Stimulated activated naive B cell treated with anti-CD40 and anti-IgM and Interleukin-4, amounts not matched to agents 10 μg/mL and 1 μg/mL and 100 μg/mL, for 72 hours (primary cell): ENCODE results near the gene ZNF557.
"Not testable (repeated sequence)": the region's sequence is repeated elsewhere in the genome, so short reads cannot be mapped to it uniquely, and the experiment has no call there.

Source experiments
- ATAC-seq, 2 donors: fragments of 150-1000 bp; cut with Tn5 transposase; replicated peaks; 2 replicates each; pipeline ENCODE4 v1.10.0; 2021; ENCODE audit warnings: moderate library complexity in 1 of 2
- DNase-seq: peaks from one replicate; pipeline ENCODE4 v3.0.0; 2021
- H3K27ac Mint-ChIP-seq: one replicate; pipeline ENCODE4 v1.8.0; 2022; ENCODE audit warnings: mild to moderate bottlenecking, mixed read lengths
- H3K27me3 Mint-ChIP-seq, 2 donors: one replicate each; pipeline ENCODE4 v1.8.0; 2022; ENCODE audit warnings: mixed read lengths in 2 of 2
- H3K36me3 Mint-ChIP-seq, 2 donors: one replicate each; pipeline ENCODE4 v1.8.0; 2022; ENCODE audit warnings: mixed read lengths in 2 of 2, mild to moderate bottlenecking in 1 of 2
- H3K4me1 Mint-ChIP-seq, 2 donors: one replicate each; pipeline ENCODE4 v1.8.0; 2022; ENCODE audit warnings: mixed read lengths in 2 of 2, mild to moderate bottlenecking in 1 of 2
- H3K4me3 Mint-ChIP-seq, 2 donors: one replicate each; pipeline ENCODE4 v1.8.0; 2022; ENCODE audit warnings: mild to moderate bottlenecking in 2 of 2, mixed read lengths in 2 of 2, moderate library complexity in 1 of 2
- H3K9me3 Mint-ChIP-seq, 2 donors: one replicate each; pipeline ENCODE4 v1.8.0; 2022; ENCODE audit warnings: mixed read lengths in 2 of 2, mild to moderate bottlenecking in 1 of 2

ZNF557 gene

GRCh38 chr19:7063339-7063738 is 6.2 kb upstream of the ZNF557 start:
- no peak for DNase-seq
- ATAC-seq, result no peak
- Mint-ChIP-seq H3K4me1 (no peaks in the 10 kb centered on the region), H3K36me3 (peaks cover 0 to 1% of the 10 kb centered on the region in 2 donors), H3K9me3 (no peaks in the 10 kb centered on the region), H3K4me3 (no peak overlapping the region), H3K27me3 (no peaks in the 10 kb centered on the region), H3K27ac (no peak overlapping the region)

- H3K9me3 Mint-ChIP-seq, result peaks cover 0 to under 1% of the 10 kb centered on the region in 2 donors
- H3K27ac Mint-ChIP-seq, result no peak overlapping the region
- no peaks in the 10 kb centered on the region for H3K27me3 Mint-ChIP-seq
- no peak for ATAC-seq
- peaks cover 2 to 3% of the 10 kb centered on the region in 2 donors for H3K4me1 Mint-ChIP-seq
- no peak for DNase-seq
- no peak overlapping the region for H3K4me3 Mint-ChIP-seq
- peaks cover 0 to 1% of the 10 kb centered on the region in 2 donors for H3K36me3 Mint-ChIP-seq
Observed at GRCh38 chr19:7063764-7064418, 5.6 kb upstream of the ZNF557 start.

GRCh38 chr19:7067122-7067521 is 2.4 kb upstream of the ZNF557 start:
- not testable (repeated sequence) for H3K4me3 Mint-ChIP-seq, H3K9me3 Mint-ChIP-seq, H3K27ac Mint-ChIP-seq, DNase-seq, H3K27me3 Mint-ChIP-seq, ATAC-seq
- Mint-ChIP-seq H3K4me1 (peaks cover 4 to 13% of the 10 kb centered on the region in 2 donors), H3K36me3 (peaks cover 3 to 10% of the 10 kb centered on the region in 2 donors)

- Mint-ChIP-seq H3K27me3 (no peaks in the 10 kb centered on the region), H3K9me3 (peaks cover 0 to 2% of the 10 kb centered on the region in 2 donors), H3K36me3 (peaks cover 8 to 16% of the 10 kb centered on the region in 2 donors), H3K4me1 (peaks cover 8 to 19% of the 10 kb centered on the region in 2 donors), H3K27ac (no peak overlapping the region), H3K4me3 (no peak overlapping the region)
- DNase-seq (no peak), ATAC-seq (no peak)
Observed at GRCh38 chr19:7067716-7068115, 1.8 kb upstream of the ZNF557 start.

- Mint-ChIP-seq H3K4me1 (peaks cover 8 to 19% of the 10 kb centered on the region in 2 donors), H3K9me3 (peaks cover 0 to 2% of the 10 kb centered on the region in 2 donors), H3K4me3 (peak overlapping the region; percentile 92 to 97), H3K27ac (no peak overlapping the region), H3K36me3 (peaks cover 9 to 20% of the 10 kb centered on the region in 2 donors), H3K27me3 (no peaks in the 10 kb centered on the region)
- DNase-seq (no peak), ATAC-seq (no peak)
Observed at GRCh38 chr19:7068599-7068998, 904 bp upstream of the ZNF557 start.

GRCh38 chr19:7069904-7070226 is 362 bp downstream of the ZNF557 start:
- H3K27me3 Mint-ChIP-seq, result no peaks in the 10 kb centered on the region
- peaks cover 0 to 3% of the 10 kb centered on the region in 2 donors for H3K9me3 Mint-ChIP-seq
- ATAC-seq (peak; percentile 26 to 43), DNase-seq (no peak)
- peak overlapping the region; percentile 95 for H3K27ac Mint-ChIP-seq
- H3K4me1 Mint-ChIP-seq, result peaks cover 10 to 19% of the 10 kb centered on the region in 2 donors
- H3K4me3 Mint-ChIP-seq, result peak overlapping the region; percentile 92 to 97
- H3K36me3 Mint-ChIP-seq, result peaks cover 15 to 32% of the 10 kb centered on the region in 2 donors

- Mint-ChIP-seq H3K4me1 (peaks cover 10 to 19% of the 10 kb centered on the region in 2 donors), H3K4me3 (no peak overlapping the region), H3K27me3 (no peaks in the 10 kb centered on the region), H3K27ac (no peak overlapping the region), H3K36me3 (peaks cover 38 to 58% of the 10 kb centered on the region in 2 donors), H3K9me3 (peaks cover 4 to 5% of the 10 kb centered on the region in 2 donors)
- ATAC-seq (no peak), DNase-seq (no peak)
Observed at GRCh38 chr19:7072541-7072940, 3.0 kb downstream of the ZNF557 start.

GRCh38 chr19:7074705-7075282 is 5.3 kb downstream of the ZNF557 start:
- ATAC-seq, result no peak
- Mint-ChIP-seq H3K36me3 (peaks cover 60 to 75% of the 10 kb centered on the region in 2 donors), H3K4me3 (peak overlapping the region in 1 of 2 donors; percentile 36), H3K9me3 (peaks cover 14% of the 10 kb centered on the region in 2 donors), H3K4me1 (peaks cover 6 to 7% of the 10 kb centered on the region in 2 donors), H3K27ac (no peak overlapping the region), H3K27me3 (no peaks in the 10 kb centered on the region)
- DNase-seq, result no peak

GRCh38 chr19:7076151-7076550 is 6.6 kb downstream of the ZNF557 start:
- Mint-ChIP-seq H3K9me3 (peaks cover 14 to 20% of the 10 kb centered on the region in 2 donors), H3K36me3 (peaks cover 74 to 87% of the 10 kb centered on the region in 2 donors), H3K4me3 (no peak overlapping the region), H3K27ac (no peak overlapping the region), H3K4me1 (peaks cover 6% of the 10 kb centered on the region in 2 donors), H3K27me3 (no peaks in the 10 kb centered on the region)
- ATAC-seq, result no peak
- DNase-seq, result no peak

GRCh38 chr19:7078008-7078407 is 8.5 kb downstream of the ZNF557 start:
- DNase-seq (no peak), ATAC-seq (no peak)
- Mint-ChIP-seq H3K27ac (no peak overlapping the region), H3K36me3 (peaks cover 83 to 93% of the 10 kb centered on the region in 2 donors), H3K4me3 (no peak overlapping the region), H3K4me1 (peaks cover 0 to 2% of the 10 kb centered on the region in 2 donors), H3K9me3 (peaks cover 20 to 25% of the 10 kb centered on the region in 2 donors), H3K27me3 (no peaks in the 10 kb centered on the region)

GRCh38 chr19:7083076-7083956 is 13.8 kb downstream of the ZNF557 start:
- peaks cover 27% of the 10 kb centered on the region in 2 donors for H3K9me3 Mint-ChIP-seq
- DNase-seq (no peak), ATAC-seq (no peak)
- no peaks in the 10 kb centered on the region for H3K27me3 Mint-ChIP-seq
- H3K27ac Mint-ChIP-seq, result no peak overlapping the region
- peaks cover 74 to 88% of the 10 kb centered on the region in 2 donors for H3K36me3 Mint-ChIP-seq
- no peaks in the 10 kb centered on the region for H3K4me1 Mint-ChIP-seq
- H3K4me3 Mint-ChIP-seq, result peak overlapping the region in 1 of 2 donors; percentile 17

GRCh38 chr19:7088999-7089398 is 19.5 kb downstream of the ZNF557 start:
- no peaks in the 10 kb centered on the region for H3K4me1 Mint-ChIP-seq
- DNase-seq, result no peak
- H3K4me3 Mint-ChIP-seq, result no peak overlapping the region
- H3K27me3 Mint-ChIP-seq, result no peaks in the 10 kb centered on the region
- H3K36me3 Mint-ChIP-seq, result peaks cover 42 to 72% of the 10 kb centered on the region in 2 donors
- no peak overlapping the region for H3K27ac Mint-ChIP-seq
- H3K9me3 Mint-ChIP-seq, result peaks cover 13 to 21% of the 10 kb centered on the region in 2 donors
- ATAC-seq, result no peak

- Mint-ChIP-seq H3K27ac (peak overlapping the region; percentile 96), H3K36me3 (peaks cover 18 to 26% of the 10 kb centered on the region in 2 donors), H3K9me3 (peaks cover 15 to 19% of the 10 kb centered on the region in 2 donors), H3K4me3 (peak overlapping the region; percentile 90 to 92), H3K27me3 (no peaks in the 10 kb centered on the region), H3K4me1 (peaks cover 10 to 11% of the 10 kb centered on the region in 2 donors)
- ATAC-seq (no peak), DNase-seq (no peak)
Observed at GRCh38 chr19:7098096-7098495, 28.6 kb downstream of the ZNF557 start.
